ENCODE results near the gene TMEM108.

Gene TMEM108

GRCh38 chr3:133393691-133394474 is 355.7 kb downstream of the TMEM108 start:
- DNase-seq: no peak

- no peak for DNase-seq
Observed at GRCh38 chr3:133394561-133395311, 356.5 kb downstream of the TMEM108 start.

GRCh38 chr3:133396906-133397305 is 358.7 kb downstream of the TMEM108 start:
- no peak for DNase-seq

GRCh38 chr3:133400006-133400515 is 361.9 kb downstream of the TMEM108 start, which contains the start of gene BFSP2:
Gene BFSP2 (plus strand): TSS chr3:133400056. CDS start chr3:133400084, 28 bp downstream.
- DNase-seq: no peak

GRCh38 chr3:133401374-133402135 is 363.4 kb downstream of the TMEM108 start:
- DNase-seq: no peak

- DNase-seq: no peak
Observed at GRCh38 chr3:133404920-133405319, 366.7 kb downstream of the TMEM108 start.

- DNase-seq: no peak
Observed at GRCh38 chr3:133408366-133408765, 370.2 kb downstream of the TMEM108 start.

- DNase-seq: no peak
Observed at GRCh38 chr3:133408961-133409360, 370.8 kb downstream of the TMEM108 start.

- no peak for DNase-seq
Observed at GRCh38 chr3:133410191-133410892, 372.2 kb downstream of the TMEM108 start.

GRCh38 chr3:133412183-133413132 is 374.3 kb downstream of the TMEM108 start:
- no peak for DNase-seq

- no peak for DNase-seq
Observed at GRCh38 chr3:133413161-133414020, 375.2 kb downstream of the TMEM108 start.

- no peak for DNase-seq
Observed at GRCh38 chr3:133414021-133414392, 375.8 kb downstream of the TMEM108 start.

GRCh38 chr3:133418361-133418760 is 380.2 kb downstream of the TMEM108 start:
- no peak for DNase-seq

GRCh38 chr3:133419151-133419909 is 381.1 kb downstream of the TMEM108 start:
- no peak for DNase-seq

- no peak for DNase-seq
Observed at GRCh38 chr3:133424937-133425869, 387.0 kb downstream of the TMEM108 start.

GRCh38 chr3:133425898-133426297 is 387.7 kb downstream of the TMEM108 start:
- no peak for DNase-seq

GRCh38 chr3:133426721-133427120 is 388.5 kb downstream of the TMEM108 start:
- DNase-seq: no peak

- no peak for DNase-seq
Observed at GRCh38 chr3:133428552-133428951, 390.4 kb downstream of the TMEM108 start.

Measured in 8988T (cell line).